ELR (cell line): Measurements from ENCODE around the gene H19.

Experiments used
- DNase-seq: peaks from one replicate; pipeline ENCODE4 v3.0.0-alpha.2; 2015; ENCODE audit warnings: low read depth

Gene H19

DNA sequence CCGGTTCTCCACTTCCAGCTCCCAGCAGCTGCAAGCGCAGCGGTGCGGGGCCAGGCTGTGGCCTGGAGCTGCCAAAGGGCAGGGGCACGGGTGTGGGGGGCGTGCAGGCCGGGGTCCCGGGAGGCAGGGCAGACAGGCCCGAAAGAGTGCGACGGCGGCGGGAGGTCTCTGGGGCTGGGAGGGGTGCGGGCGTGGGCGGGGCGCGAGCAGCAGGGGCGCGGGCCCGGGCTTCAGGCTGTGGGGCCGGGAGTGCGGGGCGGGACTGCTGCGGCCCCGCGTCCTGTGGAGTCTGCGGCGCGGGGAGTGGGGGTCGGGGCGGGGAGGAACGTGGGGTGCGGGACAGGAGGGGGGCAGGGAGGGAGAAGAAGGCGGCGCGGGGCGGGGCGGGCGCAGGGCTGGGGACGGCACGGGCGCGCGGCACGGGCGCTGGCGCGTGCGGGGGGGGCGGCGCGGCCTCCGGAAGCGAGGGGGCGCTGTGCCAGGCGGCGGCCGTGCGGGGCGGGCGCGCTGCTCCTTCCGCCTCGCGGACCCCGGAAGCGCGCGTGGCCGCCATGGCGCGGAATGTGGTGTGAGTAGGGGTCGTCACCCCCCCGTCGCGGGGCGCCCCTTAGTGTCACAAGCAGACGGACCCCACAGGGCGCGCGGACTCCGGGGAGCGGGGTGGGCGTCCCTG, 50.7 kb downstream of the H19 start, which contains the start of gene MRPL23:
TSS of gene MRPL23 (plus strand) at position 521 of the 673 bp plus-strand sequence. CDS start at position 552, 31 bp downstream.
- DNase-seq, result no peak
